Measurements from ENCODE around the gene ARAP2.

The ARAP2 gene

DNA sequence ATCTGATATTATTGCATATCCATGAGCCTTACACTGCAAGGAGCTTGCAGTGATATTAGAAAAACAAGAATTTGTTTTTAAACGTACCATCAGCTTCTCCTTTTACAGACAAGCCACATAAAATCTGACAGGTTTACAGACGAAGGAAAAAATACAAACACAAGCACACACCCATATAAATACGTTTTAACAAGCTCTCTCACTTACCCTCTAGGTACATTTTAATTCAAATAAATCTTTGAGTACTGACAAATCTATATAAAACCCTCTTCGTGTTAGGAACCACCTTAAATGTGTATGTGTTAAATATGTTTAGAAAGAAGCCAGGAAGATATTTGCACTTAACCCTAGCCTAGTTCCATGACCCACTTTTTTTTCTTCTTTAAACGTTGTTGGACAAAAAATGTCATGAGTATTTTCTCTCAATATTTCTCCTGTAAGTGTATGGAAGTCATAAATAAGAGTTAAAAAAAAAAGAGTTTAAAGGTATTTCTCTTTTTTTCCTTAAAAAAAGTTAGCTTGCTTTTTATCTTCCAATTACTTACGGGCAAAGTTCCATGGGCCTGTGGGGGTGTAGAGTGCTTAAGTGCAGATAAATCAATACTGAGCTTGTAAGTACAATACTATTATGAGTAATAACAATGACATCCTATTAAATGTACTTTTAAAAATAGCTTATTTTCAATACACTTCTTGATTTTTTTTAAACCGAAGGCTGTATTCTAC is 1.5 kb downstream of the ARAP2 start (continued):
- TF ChIP-seq ZBTB49 (tag by site-specific recombination; IDR thresholded peaks at IDR 0.05; ENCODE audit: low read depth) (no peak), ZNF626 (tag by site-specific recombination; IDR thresholded peaks at IDR 0.05) (no peak), ZNF37A (tag by site-specific recombination; IDR thresholded peaks at IDR 0.05) (no peak), ZNF791 (tag by site-specific recombination; IDR thresholded peaks at IDR 0.05) (no peak), ZNF302 (tag by site-specific recombination; IDR thresholded peaks at IDR 0.05; ENCODE audit: low read depth) (no peak), ZNF112 (tag by site-specific recombination; IDR thresholded peaks at IDR 0.05) (no peak), ZNF350 (tag by site-specific recombination; IDR thresholded peaks at IDR 0.05) (no peak), ZNF596 (tag by site-specific recombination; IDR thresholded peaks at IDR 0.05) (peak; percentile 36; the same call in 1 of the 2 replicates), ZNF391 (tag by site-specific recombination; IDR thresholded peaks at IDR 0.05; ENCODE audit: borderline replicate concordance, low read depth) (no peak), FEZF1 (tag by site-specific recombination; IDR thresholded peaks at IDR 0.05) (peak; percentile 78), ZNF138 (tag by site-specific recombination; IDR thresholded peaks at IDR 0.05; ENCODE audit: borderline replicate concordance) (no peak), PRDM1 (tag by site-specific recombination; IDR thresholded peaks at IDR 0.05) (no peak), ZBTB48 (tag by site-specific recombination; IDR thresholded peaks at IDR 0.05) (no peak), ZNF777 (tag by site-specific recombination; IDR thresholded peaks at IDR 0.05; ENCODE audit: borderline replicate concordance) (no peak), ZNF266 (tag by site-specific recombination; IDR thresholded peaks at IDR 0.05; ENCODE audit: low read depth) (no peak), ZFP69B (tag by site-specific recombination; IDR thresholded peaks at IDR 0.05) (no peak), ZNF341 (tag by site-specific recombination; IDR thresholded peaks at IDR 0.05; ENCODE audit: low read depth) (no peak), SP3 (tag by site-specific recombination; IDR thresholded peaks at IDR 0.05) (no peak), ZNF830 (tag by site-specific recombination; IDR thresholded peaks at IDR 0.05; ENCODE audit: low read depth) (no peak), ZNF404 (tag by site-specific recombination; IDR thresholded peaks at IDR 0.05) (no peak)
- TF ChIP-seq, protein P1, sequence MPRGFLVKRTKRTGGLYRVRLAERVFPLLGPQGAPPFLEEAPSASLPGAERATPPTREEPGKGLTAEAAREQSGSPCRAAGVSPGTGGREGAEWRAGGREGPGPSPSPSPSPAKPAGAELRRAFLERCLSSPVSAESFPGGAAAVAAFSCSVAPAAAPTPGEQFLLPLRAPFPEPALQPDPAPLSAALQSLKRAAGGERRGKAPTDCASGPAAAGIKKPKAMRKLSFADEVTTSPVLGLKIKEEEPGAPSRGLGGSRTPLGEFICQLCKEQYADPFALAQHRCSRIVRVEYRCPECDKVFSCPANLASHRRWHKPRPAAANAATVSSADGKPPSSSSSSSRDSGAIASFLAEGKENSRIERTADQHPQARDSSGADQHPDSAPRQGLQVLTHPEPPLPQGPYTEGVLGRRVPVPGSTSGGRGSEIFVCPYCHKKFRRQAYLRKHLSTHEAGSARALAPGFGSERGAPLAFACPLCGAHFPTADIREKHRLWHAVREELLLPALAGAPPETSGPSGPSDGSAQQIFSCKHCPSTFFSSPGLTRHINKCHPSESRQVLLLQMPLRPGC (tag by site-specific recombination; IDR thresholded peaks at IDR 0.05): no peak
- TF ChIP-seq, protein P2, sequence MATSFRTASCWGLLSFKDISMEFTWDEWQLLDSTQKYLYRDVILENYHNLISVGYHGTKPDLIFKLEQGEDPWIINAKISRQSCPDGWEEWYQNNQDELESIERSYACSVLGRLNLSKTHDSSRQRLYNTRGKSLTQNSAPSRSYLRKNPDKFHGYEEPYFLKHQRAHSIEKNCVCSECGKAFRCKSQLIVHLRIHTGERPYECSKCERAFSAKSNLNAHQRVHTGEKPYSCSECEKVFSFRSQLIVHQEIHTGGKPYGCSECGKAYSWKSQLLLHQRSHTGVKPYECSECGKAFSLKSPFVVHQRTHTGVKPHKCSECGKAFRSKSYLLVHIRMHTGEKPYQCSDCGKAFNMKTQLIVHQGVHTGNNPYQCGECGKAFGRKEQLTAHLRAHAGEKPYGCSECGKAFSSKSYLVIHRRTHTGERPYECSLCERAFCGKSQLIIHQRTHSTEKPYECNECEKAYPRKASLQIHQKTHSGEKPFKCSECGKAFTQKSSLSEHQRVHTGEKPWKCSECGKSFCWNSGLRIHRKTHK (tag by site-specific recombination; IDR thresholded peaks at IDR 0.05): no peak
- TF ChIP-seq, protein P3, sequence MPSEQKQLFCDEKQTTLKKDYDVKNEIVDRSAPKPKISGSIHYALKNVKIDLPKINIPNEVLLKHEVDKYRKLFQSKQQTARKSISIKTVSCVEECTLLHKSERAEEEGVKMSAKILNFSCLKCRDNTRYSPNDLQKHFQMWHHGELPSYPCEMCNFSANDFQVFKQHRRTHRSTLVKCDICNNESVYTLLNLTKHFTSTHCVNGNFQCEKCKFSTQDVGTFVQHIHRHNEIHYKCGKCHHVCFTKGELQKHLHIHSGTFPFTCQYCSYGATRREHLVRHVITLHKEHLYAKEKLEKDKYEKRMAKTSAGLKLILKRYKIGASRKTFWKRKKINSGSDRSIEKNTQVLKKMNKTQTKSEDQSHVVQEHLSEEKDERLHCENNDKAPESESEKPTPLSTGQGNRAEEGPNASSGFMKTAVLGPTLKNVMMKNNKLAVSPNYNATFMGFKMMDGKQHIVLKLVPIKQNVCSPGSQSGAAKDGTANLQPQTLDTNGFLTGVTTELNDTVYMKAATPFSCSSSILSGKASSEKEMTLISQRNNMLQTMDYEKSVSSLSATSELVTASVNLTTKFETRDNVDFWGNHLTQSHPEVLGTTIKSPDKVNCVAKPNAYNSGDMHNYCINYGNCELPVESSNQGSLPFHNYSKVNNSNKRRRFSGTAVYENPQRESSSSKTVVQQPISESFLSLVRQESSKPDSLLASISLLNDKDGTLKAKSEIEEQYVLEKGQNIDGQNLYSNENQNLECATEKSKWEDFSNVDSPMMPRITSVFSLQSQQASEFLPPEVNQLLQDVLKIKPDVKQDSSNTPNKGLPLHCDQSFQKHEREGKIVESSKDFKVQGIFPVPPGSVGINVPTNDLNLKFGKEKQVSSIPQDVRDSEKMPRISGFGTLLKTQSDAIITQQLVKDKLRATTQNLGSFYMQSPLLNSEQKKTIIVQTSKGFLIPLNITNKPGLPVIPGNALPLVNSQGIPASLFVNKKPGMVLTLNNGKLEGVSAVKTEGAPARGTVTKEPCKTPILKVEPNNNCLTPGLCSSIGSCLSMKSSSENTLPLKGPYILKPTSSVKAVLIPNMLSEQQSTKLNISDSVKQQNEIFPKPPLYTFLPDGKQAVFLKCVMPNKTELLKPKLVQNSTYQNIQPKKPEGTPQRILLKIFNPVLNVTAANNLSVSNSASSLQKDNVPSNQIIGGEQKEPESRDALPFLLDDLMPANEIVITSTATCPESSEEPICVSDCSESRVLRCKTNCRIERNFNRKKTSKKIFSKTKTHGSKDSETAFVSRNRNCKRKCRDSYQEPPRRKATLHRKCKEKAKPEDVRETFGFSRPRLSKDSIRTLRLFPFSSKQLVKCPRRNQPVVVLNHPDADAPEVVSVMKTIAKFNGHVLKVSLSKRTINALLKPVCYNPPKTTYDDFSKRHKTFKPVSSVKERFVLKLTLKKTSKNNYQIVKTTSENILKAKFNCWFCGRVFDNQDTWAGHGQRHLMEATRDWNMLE (tag by site-specific recombination; conservative IDR thresholded peaks at IDR 0.05; ENCODE audit: low read depth): no peak
- TF ChIP-seq, protein P4, sequence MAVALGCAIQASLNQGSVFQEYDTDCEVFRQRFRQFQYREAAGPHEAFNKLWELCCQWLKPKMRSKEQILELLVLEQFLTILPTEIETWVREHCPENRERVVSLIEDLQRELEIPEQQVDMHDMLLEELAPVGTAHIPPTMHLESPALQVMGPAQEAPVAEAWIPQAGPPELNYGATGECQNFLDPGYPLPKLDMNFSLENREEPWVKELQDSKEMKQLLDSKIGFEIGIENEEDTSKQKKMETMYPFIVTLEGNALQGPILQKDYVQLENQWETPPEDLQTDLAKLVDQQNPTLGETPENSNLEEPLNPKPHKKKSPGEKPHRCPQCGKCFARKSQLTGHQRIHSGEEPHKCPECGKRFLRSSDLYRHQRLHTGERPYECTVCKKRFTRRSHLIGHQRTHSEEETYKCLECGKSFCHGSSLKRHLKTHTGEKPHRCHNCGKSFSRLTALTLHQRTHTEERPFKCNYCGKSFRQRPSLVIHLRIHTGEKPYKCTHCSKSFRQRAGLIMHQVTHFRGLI (tag by site-specific recombination; IDR thresholded peaks at IDR 0.05): no peak
- TF ChIP-seq, protein P5, sequence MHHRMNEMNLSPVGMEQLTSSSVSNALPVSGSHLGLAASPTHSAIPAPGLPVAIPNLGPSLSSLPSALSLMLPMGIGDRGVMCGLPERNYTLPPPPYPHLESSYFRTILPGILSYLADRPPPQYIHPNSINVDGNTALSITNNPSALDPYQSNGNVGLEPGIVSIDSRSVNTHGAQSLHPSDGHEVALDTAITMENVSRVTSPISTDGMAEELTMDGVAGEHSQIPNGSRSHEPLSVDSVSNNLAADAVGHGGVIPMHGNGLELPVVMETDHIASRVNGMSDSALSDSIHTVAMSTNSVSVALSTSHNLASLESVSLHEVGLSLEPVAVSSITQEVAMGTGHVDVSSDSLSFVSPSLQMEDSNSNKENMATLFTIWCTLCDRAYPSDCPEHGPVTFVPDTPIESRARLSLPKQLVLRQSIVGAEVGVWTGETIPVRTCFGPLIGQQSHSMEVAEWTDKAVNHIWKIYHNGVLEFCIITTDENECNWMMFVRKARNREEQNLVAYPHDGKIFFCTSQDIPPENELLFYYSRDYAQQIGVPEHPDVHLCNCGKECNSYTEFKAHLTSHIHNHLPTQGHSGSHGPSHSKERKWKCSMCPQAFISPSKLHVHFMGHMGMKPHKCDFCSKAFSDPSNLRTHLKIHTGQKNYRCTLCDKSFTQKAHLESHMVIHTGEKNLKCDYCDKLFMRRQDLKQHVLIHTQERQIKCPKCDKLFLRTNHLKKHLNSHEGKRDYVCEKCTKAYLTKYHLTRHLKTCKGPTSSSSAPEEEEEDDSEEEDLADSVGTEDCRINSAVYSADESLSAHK (tag by site-specific recombination; IDR thresholded peaks at IDR 0.05): peak; percentile 76

All from HEK293 (cell line).